GM12873 (cell line): ENCODE data around the gene STXBP5.

Experiments
- CTCF ChIP-seq: IDR thresholded peaks from 2 replicates; pipeline ENCODE4 v1.5.1; 2012; ENCODE audit warnings: low read depth, mild to moderate bottlenecking, moderate library complexity, low read length, control low read depth; ENCODE audit not compliant: insufficient read depth; ENCODE audit errors: missing control alignments

The STXBP5 gene

DNA sequence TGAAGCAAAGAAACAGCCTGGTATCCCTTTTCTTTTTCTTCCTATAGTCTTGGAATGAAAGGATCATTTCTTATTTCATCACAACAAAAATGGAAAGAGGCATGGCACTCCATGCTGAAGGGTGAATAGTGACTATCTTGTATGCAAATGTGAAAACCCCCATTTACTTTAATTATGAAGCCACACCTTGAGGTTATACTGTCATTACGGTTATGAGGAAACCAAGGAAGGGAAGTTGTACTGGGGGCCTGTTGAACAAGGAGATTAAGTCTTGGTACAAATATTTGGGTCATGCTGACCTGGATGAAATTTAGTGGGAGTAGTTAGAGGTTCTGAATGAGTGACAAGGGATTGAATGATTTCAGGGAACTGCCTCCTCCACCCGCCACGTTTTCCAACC is 8.7 kb upstream of the STXBP5 start:
- no peak for TF ChIP-seq CTCF

GRCh38 chr6:147195987-147196386 is 8.2 kb upstream of the STXBP5 start:
- no peak for TF ChIP-seq CTCF

- no peak for TF ChIP-seq CTCF
Observed at GRCh38 chr6:147200711-147201110, 3.5 kb upstream of the STXBP5 start.

- TF ChIP-seq CTCF, result no peak
Observed at GRCh38 chr6:147201885-147202515, 2.2 kb upstream of the STXBP5 start.

GRCh38 chr6:147202516-147203310 is 1.5 kb upstream of the STXBP5 start:
- no peak for TF ChIP-seq CTCF

GRCh38 chr6:147203311-147204059 is 732 bp upstream of the STXBP5 start:
- TF ChIP-seq CTCF, result no peak

DNA sequence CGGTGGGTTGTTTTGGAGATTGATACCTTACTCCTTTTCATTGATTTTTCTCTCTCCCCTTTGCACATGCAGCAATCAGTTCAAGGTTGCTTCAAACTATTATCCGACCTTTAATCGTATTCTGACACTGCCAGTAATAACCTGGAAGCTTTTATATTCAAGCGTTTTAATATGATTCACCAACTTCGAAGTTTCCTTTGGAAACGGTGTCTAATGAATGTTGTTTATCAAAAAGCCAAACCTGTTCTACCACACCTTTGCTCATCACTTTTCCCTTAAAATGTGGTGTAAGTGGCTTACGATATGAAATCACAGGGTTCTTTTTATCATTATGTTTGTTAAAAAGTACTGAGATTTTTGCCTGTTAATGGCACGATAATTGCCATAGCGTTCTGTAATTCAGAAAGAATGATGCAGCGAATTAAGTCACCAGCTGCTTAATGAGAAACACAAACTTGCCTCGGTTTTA is 660 bp downstream of the STXBP5 start:
- no peak for TF ChIP-seq CTCF
